HG03025 (cell line): Measurements from ENCODE around the gene DCLK1.

Source experiments
- ATAC-seq: cut with Tn5 transposase; IDR thresholded peaks from one replicate; pipeline ENCODE4 v1.9.1; 2021; ENCODE audit warnings: mild to moderate bottlenecking, moderate library complexity; ENCODE audit not compliant: unreplicated experiment, low FRiP score

DCLK1 gene

DNA sequence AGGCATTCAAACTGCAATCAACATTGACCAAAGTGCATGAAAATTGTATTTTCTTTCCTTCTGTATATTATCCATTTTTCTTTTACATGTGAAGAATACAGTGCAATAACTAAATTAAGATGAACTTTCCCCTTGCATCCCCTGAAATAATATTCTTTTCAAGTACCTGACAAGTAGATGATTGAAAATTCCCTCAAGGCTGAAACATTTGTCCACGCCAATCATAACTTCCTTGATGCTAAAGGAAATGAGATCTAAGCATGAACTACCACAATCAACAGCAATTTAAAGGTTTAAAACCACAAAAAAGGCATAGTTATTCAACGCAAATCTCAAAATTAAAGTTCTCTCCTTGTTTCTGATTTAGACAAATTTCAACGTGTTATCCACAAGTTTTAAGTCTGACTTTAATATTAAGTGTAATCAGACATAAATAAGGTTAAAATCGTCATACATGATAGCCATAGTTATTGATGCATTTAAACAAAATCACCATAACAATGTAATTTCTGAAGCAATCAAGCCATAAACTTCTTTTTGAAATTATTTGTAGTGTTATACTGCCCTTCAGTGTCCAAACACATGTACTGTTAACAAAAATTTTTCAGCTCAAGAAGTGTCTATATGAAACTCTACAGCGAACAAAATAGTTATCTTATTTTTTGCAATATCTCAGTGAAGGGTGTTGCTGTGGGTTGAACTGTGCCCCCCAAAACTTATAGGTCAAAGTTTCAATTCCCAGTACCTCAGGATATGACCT is 169.5 kb downstream of the DCLK1 start:
- no peak for ATAC-seq

DNA sequence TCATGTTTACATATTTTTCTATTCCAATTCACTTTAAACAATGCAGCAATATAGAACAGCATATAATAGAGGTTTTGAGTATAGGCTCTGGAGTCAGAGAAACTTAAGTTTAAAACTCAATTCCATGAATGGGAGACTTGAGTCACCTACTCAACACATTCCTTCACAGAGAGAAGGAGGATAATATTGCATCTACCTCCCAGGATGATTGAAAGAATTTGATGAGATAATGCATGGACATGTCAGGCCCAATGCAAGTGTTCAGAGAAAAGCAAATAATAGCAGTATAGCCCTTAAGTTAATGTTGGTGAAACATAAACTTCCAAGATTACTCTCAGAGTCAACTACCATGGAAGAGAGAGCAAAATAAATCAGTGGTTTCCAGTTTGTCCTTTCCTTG is 170.2 kb downstream of the DCLK1 start:
- ATAC-seq: no peak

DNA sequence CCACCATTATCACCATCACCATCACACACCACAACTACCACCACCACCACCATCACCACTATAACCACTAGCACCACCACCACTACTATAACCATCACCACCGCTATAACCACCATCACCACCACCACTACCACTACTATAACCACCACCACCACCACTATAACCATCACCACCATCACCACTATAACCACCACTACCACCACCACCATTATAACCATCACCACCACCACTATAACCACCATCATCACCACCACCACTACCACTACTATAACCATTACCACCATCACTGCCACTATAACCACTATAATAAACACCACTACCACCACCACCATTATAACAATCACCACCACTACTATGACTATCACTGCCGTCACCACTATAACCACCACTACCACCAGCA is 173.2 kb downstream of the DCLK1 start:
- no peak for ATAC-seq

DNA sequence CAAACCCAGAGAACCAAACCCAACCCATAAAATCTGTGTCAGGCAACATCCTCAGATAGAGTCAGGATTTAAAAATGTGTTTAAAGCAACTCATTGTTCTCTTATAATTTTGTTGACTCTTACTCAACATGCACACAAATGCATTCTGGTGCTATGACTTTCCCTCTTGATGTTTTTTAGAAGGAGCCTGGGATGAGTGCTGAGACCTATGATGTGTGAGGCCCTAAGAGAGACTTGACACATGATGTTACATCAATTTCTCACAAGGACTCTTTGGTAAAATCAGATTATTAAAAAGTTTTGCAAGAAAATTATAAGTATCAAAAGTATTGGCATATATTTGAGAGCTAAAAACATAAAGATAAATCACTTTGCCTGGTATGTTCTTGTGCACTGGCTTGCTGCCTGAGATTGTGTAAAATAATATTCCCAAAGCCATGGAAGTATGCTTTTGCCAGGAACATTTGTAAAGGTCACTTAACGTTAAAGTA is 173.9 kb downstream of the DCLK1 start:
- ATAC-seq: no peak

DNA sequence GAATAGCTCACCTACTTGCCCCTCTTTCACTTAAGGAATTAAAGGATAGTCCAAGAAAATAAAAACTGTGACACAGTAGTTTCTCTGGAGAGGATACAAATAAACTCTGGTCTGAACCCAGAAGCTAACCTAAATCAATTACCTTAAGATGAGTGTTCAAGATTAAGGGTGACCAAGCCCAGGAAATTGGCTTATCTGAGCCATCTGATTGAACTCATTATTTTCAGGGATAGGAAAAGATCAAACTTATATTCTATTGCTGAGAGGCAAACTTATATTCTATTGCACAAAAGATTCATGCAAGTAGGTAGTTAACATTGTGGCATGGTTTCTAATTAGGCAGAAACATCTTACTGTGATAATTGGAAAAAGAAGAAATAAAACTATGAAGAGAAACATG is 175.1 kb downstream of the DCLK1 start:
- no peak for ATAC-seq

DNA sequence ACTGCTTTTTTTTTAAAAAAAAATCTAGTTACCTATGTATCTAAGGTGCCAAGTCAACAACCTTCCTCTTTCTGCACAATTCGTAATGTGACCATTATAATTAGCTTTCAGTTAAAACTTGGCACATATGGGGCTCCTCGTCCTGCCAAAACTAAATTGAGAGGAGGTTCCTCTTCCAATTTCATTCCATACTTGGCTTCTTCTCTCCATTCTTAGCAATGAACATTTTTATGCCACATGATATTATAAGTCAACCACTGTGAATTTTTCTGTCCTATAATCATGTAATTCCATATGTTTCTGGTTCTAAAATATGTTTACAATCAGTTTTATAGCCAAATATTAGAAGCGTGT is 177.0 kb downstream of the DCLK1 start:
- ATAC-seq: no peak

DNA sequence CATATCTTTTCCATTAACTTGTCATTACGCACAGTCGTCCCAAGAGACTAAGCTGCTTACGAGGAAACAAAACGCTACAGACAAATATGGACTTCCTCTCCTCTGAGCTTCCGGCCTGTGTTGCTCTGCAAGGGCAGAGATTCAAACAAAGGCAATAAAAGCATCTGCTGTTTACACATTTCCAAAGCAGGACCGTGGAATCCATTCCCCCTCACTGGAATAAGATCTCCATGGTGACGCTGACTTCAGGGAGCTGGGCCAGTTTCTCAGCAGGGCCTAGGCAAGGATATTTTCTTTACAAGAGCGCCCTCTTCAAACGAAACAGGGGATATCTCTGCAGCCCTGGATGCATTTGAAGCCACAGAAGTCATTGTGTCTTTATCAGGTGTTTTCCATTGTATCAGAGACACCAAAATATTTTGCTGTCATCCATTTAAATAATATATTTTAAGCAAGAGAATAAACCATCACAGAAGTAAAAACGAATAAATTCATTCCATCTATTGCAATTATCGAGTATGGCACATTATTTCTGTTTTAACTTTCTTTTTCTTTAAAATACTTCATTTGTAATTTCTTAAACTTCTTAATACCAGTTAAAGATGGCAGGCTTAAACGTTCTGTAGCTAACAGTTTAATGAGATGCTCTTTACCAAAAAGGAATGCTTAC is 177.5 kb downstream of the DCLK1 start:
- ATAC-seq: no peak

DNA sequence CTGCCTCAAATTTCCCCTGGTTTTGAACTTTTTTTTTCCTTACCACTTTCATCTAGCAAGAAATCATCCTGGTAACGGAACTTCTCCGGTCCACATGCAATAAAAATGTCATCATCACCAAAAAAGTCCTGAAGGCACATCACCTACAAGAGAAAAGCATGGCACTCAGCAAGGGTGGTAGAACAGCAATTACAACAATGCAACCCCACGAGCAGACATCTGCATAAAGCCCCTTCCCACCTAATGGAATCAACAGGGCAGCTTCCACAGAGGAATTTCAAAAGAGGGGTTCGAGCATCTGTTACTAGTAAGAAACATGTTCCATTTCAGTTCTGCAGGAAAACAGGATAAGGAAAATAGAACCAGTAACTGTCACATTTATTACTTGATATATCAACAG is 183.9 kb downstream of the DCLK1 start:
- ATAC-seq: no peak

DNA sequence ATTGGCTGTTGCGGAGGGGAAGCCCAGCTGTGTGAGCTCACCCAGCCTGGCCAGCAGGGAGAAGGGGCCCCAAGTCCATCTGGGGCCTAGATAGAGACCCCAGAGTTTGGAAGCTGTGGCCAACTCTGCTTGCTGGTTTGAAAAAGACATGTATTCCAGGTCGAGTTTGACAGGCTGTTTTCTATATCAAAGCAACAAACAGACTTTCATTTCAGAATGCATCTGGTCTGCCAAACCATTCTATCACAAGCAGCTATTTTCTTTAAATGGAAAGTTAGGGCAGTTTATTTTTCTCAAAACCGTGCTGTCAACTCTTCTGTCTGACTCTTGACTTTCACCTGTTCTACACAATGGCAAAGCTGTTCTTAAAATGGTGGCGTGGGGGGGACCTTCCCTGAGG is 185.8 kb downstream of the DCLK1 start:
- no peak for ATAC-seq

DNA sequence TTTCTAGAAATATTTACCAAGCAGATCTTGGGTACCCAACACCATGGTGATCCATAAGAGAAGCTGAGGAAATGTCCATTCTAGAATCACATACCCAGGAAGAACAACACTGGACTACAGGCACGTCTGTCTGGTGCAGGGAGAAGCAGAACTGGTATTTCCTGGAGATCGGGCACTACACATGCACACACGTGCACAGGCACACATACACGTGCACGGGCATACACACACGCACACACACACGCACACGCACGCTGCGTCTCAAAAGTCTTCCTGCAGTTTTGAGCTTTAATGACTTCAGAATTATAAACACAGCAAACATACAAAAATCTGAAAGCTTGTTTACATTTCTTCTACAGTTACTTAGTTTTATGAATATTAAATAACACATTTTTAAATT is 189.8 kb downstream of the DCLK1 start:
- no peak for ATAC-seq

DNA sequence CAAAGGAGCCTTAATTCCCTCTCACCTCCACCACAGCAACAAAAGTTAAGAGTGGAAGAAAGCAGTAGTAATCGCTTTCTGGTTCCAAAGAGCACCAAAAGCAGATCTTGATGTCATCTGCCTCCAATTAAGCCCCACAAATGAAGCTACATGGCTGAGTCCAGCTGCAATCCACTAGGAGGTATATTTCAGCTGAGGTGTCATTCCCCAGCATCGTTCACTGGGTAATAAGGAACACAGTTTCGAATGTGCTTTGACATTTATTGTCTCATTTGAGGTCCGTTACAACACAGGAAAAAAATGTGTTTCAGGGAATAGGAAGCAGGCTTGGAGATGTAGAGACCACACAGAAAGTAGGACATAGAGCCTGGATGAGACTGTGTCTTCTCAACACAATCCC is 190.4 kb downstream of the DCLK1 start:
- ATAC-seq: no peak

DNA sequence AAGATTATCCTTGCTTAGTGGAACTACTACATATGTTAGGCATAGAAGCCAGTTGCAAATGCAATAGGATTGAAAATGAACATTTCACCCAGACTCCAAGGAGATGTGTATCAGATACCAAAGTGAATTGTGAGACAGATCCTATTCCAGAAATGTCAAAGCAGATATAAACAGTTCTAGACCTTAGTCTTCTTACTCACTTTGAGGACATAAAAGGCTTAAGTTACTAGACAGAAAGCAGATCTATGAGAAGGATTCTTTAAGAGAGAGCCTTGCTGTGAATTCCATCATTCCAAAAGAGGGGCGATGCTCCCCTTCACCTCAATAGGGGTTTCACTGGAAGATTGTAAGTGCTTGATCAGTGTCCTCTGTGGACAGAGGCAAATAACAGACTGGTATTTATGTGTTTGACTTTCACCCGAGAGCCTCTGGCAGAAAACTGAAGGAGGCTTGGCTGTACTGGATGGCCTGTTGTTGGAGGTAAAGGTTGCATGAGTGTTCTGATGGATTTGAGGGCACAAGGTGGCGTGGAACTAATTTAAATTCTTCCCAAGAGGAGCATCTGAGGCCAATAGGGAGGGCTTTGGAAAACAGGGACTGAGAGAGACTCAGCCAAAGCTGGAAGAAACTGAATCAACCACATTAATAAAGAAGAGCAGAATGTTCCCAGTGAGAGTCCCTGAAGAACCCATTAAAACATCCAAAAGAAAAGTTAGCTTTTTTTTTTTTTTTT is 194.8 kb downstream of the DCLK1 start:
- ATAC-seq: no peak

DNA sequence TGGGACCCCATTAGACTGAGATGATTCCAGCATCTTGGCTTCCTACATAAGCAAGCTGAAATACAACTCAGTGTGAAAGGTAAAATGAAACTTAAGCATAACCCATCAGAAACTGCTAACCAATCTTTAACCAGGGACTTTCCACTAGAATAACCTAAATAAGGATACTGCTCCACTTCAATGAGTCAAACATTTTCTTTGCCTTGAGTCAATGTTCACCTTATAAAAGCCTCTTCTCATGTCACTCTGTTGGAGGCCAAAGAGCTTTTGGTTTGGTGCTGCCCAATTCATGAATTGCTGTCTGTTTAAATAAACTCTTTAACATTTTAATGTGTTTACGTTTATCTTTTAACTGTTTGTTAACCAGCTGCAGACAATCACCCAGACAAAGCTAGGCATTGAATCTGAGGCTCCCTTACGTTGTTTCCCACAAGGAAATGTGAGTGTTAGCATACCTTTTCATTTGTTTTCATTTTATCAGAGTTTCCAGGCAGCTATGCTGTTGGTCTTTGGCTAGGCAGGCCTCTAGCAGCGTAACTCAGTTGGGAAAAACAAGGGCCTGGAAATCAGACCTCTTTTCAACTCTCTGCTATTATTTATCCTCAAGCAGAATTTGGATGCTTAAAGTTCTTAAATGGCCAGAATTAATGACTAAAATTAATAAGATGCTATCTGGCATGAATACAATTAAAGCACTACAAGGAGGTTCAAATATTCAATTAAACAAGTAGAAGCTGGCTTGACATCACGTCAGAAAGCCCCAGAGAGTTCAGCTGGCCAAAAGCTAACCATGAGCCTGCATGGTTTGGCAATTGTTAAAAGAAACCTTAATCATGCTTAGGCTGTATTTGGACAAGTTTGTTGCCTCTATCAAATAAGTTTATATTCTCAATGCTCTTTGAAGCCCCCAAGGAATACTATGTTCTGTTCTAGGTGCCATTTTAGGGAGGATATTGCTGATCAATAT is 200.2 kb downstream of the DCLK1 start:
- no peak for ATAC-seq

DNA sequence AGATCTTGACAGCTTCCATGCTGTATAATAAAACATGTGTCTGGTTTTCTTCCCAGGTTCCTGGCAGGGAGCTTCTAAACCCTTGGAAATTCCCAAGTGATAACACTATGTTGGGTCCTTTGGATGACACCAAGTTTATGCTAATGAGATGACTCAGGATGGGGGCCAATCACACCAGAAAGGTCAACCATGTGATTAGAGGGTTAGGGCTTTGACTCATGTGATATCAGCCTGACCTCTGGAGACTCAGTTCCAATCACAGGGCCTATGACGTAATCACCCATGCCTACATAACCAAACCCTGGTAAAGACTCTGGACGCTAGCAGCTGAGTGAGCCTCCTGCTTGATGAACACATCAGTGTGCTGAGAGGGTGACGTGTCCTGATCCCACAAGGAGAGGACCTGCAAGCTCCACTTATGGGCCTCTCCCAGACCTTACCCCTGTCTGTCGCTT is 203.6 kb downstream of the DCLK1 start:
- ATAC-seq: no peak

DNA sequence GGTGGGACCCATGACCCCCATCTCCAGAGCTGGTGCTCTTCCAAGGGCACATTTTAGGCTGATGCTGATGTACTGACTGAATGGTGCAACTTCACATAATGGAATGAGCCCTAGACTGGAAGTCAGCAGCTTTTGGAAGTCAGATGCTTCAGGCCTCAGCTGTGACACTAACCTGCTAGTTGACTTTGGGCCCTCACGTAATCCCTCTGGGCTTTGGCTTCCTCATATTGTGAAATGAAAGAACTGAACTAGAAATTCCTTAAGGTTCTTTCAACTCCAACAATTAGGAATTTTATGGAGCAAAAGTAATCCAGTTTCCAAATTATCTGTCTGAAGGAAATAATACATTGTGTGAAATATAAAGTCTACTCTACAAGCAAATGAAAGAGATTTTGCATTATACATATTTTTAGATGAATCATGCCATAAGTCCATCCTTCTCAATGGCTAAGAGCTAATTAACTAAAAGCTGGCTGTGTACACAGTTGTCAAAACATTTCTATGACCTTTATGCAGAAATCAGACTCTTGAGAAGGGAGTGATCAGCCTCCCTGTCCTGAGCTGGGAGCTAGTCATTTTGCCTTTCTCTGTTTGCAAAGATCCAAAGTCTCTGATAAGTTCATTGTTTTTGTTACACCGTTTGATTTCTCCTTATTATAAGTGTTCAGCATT is 204.2 kb downstream of the DCLK1 start:
- ATAC-seq: no peak

DNA sequence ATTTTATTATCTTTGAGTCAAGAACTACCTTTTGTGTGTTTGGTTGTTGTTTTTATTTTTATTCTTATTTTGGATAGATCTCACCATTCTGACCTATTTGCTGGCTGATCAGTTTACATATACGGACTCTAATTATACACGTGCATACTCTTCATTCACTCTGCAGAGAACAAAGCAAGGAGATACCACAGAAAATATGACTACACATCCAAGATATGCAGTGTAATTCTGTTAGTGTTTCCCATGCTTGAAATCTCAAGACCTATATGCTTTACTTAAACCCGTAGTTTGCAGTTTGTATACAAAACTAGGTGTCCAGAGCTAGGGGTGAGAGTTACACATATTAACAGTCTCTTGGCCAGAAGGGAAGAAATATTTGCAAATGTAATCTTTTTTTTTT is 205.5 kb downstream of the DCLK1 start:
- no peak for ATAC-seq

DNA sequence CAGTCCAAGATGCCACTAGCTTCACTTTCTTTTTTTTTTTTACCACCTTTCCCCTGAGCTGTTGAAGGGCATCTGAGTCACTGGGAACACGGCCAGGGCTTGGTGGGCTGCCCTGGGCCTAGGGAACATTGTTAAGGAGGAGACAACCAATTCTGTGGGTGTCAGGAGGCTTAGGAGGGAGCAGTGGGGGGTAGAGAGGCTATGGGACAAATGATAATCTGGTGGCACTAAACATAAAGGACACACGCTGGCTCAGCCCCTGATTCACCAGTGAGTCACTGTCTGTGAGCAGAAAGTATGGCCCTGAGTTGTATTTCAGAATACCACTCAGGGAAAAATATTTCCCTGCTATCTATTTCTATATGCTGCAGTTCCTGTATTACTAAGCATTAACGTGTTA is 207.8 kb downstream of the DCLK1 start:
- no peak for ATAC-seq

DNA sequence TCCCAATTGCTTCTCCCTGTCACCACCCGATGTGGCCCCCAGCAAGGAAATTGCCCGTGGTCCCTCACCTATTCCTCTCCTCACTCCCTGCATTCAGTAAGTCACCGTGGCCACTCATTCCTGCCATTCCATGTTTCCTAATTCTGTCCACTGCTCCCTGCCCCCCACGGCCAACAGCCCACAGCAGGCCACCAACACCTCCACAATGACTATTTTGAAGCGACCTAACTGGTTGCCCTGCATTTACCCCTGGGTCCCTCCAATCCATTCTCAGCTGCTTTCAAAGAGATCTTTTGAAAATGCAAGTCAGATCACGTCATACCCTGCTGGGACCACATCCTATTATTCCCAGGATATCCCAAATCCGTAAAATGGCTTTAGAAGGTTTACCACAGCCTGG is 210.4 kb downstream of the DCLK1 start:
- no peak for ATAC-seq

DNA sequence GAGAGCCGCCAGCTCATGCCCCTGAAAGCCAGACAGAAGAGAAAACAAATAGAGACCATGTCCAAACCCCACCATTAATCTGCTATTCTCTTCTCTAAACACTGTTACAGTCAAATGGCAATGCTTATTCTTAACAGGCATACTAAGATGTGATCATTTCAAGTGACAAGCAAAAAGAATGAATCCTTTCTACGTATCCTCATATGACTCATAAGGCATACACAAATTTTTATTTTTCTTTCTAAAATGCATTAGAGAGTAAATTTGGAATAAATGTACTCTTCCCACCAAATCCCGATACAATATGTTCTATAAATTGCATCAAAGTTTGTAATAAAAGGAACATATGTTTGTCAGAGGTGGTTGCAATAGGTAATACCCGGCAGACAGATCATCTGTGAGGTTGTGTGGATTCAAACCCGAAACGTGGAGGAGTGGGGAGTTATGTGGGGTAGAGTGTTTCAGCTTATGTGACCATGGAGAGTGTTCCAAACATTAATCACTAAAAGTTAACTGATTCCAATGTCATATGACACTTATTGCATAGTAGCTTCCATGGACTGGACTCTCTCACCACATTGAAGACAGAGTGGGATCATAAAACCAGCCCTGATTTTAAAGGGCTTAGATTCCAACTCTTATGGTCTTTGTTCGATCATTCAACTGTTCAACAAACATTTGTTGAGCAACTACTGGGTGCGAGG is 213.1 kb downstream of the DCLK1 start:
- no peak for ATAC-seq
